Stimulated activated CD8-positive, alpha-beta memory T cell treated with anti-CD3 and anti-CD28 coated beads, Interleukin-2, amount 100 ng/mL, for 48 hours (primary cell): ENCODE results near the gene IMMP2L.

Experiments
- DNase-seq, 2 donors: peaks; one replicate each; pipeline ENCODE4 v3.0.0-alpha.2; 2020; ENCODE audit warnings: low read depth in 2 of 2

The IMMP2L gene

GRCh38 chr7:110645616-110646015, 916.7 kb downstream of the IMMP2L start:
- DNase-seq: no peak

- no peak for DNase-seq
Observed at GRCh38 chr7:110645060-110645459, 917.2 kb downstream of the IMMP2L start.

- DNase-seq: no peak
Observed at GRCh38 chr7:110637252-110637651, 925.0 kb downstream of the IMMP2L start.

GRCh38 chr7:110633313-110633712, 929.0 kb downstream of the IMMP2L start:
- no peak for DNase-seq

- no peak for DNase-seq
Observed at GRCh38 chr7:110626414-110626813, 935.9 kb downstream of the IMMP2L start.

GRCh38 chr7:110625294-110625693, 937.0 kb downstream of the IMMP2L start:
- DNase-seq: no peak

- no peak for DNase-seq
Observed at GRCh38 chr7:110623436-110623835, 938.9 kb downstream of the IMMP2L start.

GRCh38 chr7:110621289-110621688, 941.0 kb downstream of the IMMP2L start:
- DNase-seq: no peak

GRCh38 chr7:110620110-110620735, 942.1 kb downstream of the IMMP2L start:
- no peak for DNase-seq
